Measurements from ENCODE around the gene NAV3. TPM values are rescaled to one million over a fixed set of nuclear protein-coding genes. Genes with fewer than 3 reads are reported as not detected.
A peak's percentile ranks its signal among the peaks of the same experiment; 100 is the strongest.

Gene NAV3
- total and polyA plus RNA-seq, 9 of the 15 experiments (the other 6 are each of a cell fraction or from before 2014, with no cell fraction given), result 0.04 TPM; not detected in 8

DNA sequence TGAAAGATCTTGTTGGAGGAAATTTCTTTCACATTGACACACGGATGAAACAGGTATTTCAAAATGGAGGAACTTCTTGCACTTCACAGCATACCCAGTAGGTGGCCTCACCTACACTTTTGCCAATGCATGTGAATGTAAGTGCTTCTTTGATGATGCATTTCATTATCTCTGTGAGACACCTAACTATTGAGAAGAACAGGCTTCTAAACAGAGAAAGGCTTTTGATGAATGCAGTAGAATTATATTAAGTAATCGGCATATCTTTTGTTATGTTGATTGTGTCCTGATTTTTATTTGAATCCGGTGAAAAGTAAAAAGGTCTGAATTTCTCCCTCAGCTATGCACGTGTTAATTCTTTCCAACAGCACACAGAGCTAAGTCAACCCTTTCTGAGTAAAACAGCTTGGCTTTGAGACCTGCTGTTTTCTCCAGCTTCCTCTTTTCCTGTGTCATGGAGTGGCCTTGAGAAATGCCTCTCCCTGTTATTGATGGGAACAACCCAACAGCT is 399.0 kb downstream of the NAV3 start:
- Histone ChIP-seq H3K36me3 (ENCODE audit: control insufficient read depth, insufficient read depth, low read length) (no peaks in the 10 kb centered on the region), H3K9ac (ENCODE audit: insufficient read depth in 1 of 2, low read depth in 2 of 2, low read length in 2 of 2) (no peak overlapping the region), H4K20me1 (replicated peaks; ENCODE audit: control insufficient read depth, insufficient read depth, low read length) (no peaks in the 10 kb centered on the region), H3K4me2 (ENCODE audit: insufficient read depth, low read length) (no peak overlapping the region), H3K9me1 (ENCODE audit: control insufficient read depth, insufficient read depth, low read length) (no peaks in the 10 kb centered on the region), H3K79me2 (ENCODE audit: control insufficient read depth, insufficient read depth, low read length) (no peaks in the 10 kb centered on the region), H3K4me1 (replicated peaks in 1 of 2; ENCODE audit: control insufficient read depth in 2 of 2, insufficient read depth in 2 of 2, low read length in 2 of 2) (no peaks in the 10 kb centered on the region), H3K27me3 (ENCODE audit: control insufficient read depth in 2 of 2, insufficient read depth in 2 of 2, low read length in 2 of 2) (no peaks in the 10 kb centered on the region), H3K27ac (ENCODE audit: extremely low read depth, low read depth, low read length) (no peak overlapping the region), H2AFZ (ENCODE audit: low read depth, low read length) (no peak overlapping the region), H3K9me3 (replicated peaks; ENCODE audit: control insufficient read depth, insufficient read depth, low read depth, low read length) (no peaks in the 10 kb centered on the region), H3K4me3 (no peak overlapping the region)
- CTCF ChIA-PET (ENCODE audit: low intra/inter-chr PET ratio), result no interaction called here
- in situ Hi-C loops (cut with MboI) (no loop called here), intact Hi-C loops (cut with micrococcal nuclease) (no loop called here)
- POLR2A ChIA-PET, result no interaction called here
- WGBS (ENCODE audit: insufficient coverage, low coverage, missing lambda C conversion rate), result 2% methylated on average over 4 of the region's 4 CpGs
- FAIRE-seq (no peak), ATAC-seq (no peak), DNase-seq (ENCODE audit: extremely low read depth in 1 of 4, low spot score in 3 of 4) (peak in 3 of 4 experiments; percentile 9 to 16 (median 16))
- TF ChIP-seq, protein P1, sequence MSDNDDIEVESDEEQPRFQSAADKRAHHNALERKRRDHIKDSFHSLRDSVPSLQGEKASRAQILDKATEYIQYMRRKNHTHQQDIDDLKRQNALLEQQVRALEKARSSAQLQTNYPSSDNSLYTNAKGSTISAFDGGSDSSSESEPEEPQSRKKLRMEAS (CRISPR knock-in tag; IDR thresholded peaks at IDR 0.05), result no peak
- no peak for TF ChIP-seq ZC3H11A (IDR thresholded peaks at IDR 0.05; ENCODE audit: low read depth, low read length)
- TF ChIP-seq, protein P2, sequence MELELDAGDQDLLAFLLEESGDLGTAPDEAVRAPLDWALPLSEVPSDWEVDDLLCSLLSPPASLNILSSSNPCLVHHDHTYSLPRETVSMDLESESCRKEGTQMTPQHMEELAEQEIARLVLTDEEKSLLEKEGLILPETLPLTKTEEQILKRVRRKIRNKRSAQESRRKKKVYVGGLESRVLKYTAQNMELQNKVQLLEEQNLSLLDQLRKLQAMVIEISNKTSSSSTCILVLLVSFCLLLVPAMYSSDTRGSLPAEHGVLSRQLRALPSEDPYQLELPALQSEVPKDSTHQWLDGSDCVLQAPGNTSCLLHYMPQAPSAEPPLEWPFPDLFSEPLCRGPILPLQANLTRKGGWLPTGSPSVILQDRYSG (tag; conservative IDR thresholded peaks at IDR 0.05; ENCODE audit: low read depth), result no peak
- no peak for TF ChIP-seq BHLHE40 (IDR thresholded peaks at IDR 0.05; ENCODE audit: low read length)
- TF ChIP-seq CREM (IDR thresholded peaks at IDR 0.05; ENCODE audit: low read depth), result no peak
- peak in 1 of 3 experiments; percentile 50 for TF ChIP-seq YY1 (IDR thresholded peaks at IDR 0.05; ENCODE audit: borderline replicate concordance in 1 of 3, control insufficient read depth in 1 of 3, extremely low read depth in 1 of 3, insufficient read depth in 3 of 3, insufficient read length in 1 of 3, insufficient replicate concordance in 2 of 3, low read depth in 1 of 3, low read length in 2 of 3)
- TF ChIP-seq, protein P3, sequence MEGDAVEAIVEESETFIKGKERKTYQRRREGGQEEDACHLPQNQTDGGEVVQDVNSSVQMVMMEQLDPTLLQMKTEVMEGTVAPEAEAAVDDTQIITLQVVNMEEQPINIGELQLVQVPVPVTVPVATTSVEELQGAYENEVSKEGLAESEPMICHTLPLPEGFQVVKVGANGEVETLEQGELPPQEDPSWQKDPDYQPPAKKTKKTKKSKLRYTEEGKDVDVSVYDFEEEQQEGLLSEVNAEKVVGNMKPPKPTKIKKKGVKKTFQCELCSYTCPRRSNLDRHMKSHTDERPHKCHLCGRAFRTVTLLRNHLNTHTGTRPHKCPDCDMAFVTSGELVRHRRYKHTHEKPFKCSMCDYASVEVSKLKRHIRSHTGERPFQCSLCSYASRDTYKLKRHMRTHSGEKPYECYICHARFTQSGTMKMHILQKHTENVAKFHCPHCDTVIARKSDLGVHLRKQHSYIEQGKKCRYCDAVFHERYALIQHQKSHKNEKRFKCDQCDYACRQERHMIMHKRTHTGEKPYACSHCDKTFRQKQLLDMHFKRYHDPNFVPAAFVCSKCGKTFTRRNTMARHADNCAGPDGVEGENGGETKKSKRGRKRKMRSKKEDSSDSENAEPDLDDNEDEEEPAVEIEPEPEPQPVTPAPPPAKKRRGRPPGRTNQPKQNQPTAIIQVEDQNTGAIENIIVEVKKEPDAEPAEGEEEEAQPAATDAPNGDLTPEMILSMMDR (IDR thresholded peaks at IDR 0.05 in 2 of 3, conservative IDR thresholded peaks at IDR 0.05 in 1 of 3; ENCODE audit: insufficient read depth in 2 of 3, low read depth in 1 of 3, low read length in 3 of 3), result peak in 2 of 3 experiments; percentile 32 to 44; a peak in 3 of 6 replicates
- TF ChIP-seq, protein P4, sequence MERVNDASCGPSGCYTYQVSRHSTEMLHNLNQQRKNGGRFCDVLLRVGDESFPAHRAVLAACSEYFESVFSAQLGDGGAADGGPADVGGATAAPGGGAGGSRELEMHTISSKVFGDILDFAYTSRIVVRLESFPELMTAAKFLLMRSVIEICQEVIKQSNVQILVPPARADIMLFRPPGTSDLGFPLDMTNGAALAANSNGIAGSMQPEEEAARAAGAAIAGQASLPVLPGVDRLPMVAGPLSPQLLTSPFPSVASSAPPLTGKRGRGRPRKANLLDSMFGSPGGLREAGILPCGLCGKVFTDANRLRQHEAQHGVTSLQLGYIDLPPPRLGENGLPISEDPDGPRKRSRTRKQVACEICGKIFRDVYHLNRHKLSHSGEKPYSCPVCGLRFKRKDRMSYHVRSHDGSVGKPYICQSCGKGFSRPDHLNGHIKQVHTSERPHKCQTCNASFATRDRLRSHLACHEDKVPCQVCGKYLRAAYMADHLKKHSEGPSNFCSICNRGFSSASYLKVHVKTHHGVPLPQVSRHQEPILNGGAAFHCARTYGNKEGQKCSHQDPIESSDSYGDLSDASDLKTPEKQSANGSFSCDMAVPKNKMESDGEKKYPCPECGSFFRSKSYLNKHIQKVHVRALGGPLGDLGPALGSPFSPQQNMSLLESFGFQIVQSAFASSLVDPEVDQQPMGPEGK (CRISPR knock-in tag; IDR thresholded peaks at IDR 0.05; ENCODE audit: borderline replicate concordance), result no peak
- TF ChIP-seq CCAR2 (IDR thresholded peaks at IDR 0.05; ENCODE audit: low read depth, low read length), result no peak
- TF ChIP-seq, protein P5, sequence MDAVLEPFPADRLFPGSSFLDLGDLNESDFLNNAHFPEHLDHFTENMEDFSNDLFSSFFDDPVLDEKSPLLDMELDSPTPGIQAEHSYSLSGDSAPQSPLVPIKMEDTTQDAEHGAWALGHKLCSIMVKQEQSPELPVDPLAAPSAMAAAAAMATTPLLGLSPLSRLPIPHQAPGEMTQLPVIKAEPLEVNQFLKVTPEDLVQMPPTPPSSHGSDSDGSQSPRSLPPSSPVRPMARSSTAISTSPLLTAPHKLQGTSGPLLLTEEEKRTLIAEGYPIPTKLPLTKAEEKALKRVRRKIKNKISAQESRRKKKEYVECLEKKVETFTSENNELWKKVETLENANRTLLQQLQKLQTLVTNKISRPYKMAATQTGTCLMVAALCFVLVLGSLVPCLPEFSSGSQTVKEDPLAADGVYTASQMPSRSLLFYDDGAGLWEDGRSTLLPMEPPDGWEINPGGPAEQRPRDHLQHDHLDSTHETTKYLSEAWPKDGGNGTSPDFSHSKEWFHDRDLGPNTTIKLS (IDR thresholded peaks at IDR 0.05; ENCODE audit: borderline replicate concordance, low read depth), result no peak
- TF ChIP-seq E2F3 (CRISPR knock-in tag; IDR thresholded peaks at IDR 0.05), result no peak
- TF ChIP-seq TAL1 (IDR thresholded peaks at IDR 0.05), result no peak
- TF ChIP-seq RAD21 (CRISPR knock-in tag; conservative IDR thresholded peaks at IDR 0.05 in 1 of 2, IDR thresholded peaks at IDR 0.05 in 1 of 2), result peak; percentile 22 to 35; a peak in 1 of 4 replicates
- no peak for TF ChIP-seq ZC3H4 (CRISPR knock-in tag; IDR thresholded peaks at IDR 0.05; ENCODE audit: borderline replicate concordance)
- BruUV-seq (replicated peaks), result no TSS peak
